Posterior cingulate gyrus (tissue), 11 donors: Measurements from ENCODE around the gene ZBTB5.
"Not testable (repeated sequence)": the region's sequence is repeated elsewhere in the genome, so short reads cannot be mapped to it uniquely, and the experiment has no call there.

Experiments
- DNase-seq, 10 donors: peaks; one replicate each; pipeline versions ENCODE4 v3.0.0 to v3.0.0-alpha.2; 2020 to 2021; ENCODE audit warnings: mixed read lengths in 3 of 10
- intact Hi-C: fragments of 100-400 bp; cut with DNase I; formaldehyde crosslinking; loops from one replicate; pipeline ENCODE4 v1.15.1; 2023

Gene ZBTB5

GRCh38 chr9:37465249-37466036, at the start of gene ZBTB5:
Gene ZBTB5 (minus strand): TSS chr9:37465450. CDS start chr9:37442551, 22,899 bp downstream.
- peak; percentile 99 to 100 (median 100) for DNase-seq
- intact Hi-C loops = no loop called here

DNA sequence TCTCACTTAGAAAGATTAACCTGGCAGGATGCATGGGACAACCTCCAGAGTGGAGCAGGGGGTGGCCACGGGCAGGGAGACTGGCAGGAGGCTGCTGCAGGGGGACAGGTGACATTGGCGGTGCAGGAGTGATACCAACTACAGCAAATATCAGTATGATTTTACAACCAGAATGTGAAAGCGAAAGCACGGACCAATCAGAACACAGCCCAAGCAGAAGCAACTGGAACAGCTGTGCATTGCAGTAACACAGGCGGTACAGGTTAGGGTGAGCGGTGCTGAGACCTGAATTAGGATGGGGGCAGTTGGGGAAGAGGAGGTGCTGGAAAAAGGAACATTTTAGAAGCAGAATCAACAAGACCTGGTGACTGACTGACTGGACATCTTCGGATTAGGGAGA, 49.7 kb upstream of the ZBTB5 start:
- no peak for DNase-seq
- intact Hi-C loops = no loop called here

- intact Hi-C loops = not testable (repeated sequence)
- DNase-seq = peak in 1 of 10 donors; percentile 60
Measured at GRCh38 chr9:37514415-37514814, 49.2 kb upstream of the ZBTB5 start.

- intact Hi-C loops = no loop called here
- DNase-seq = peak in 1 of 10 donors; percentile 57
Measured at GRCh38 chr9:37512437-37512836, 47.2 kb upstream of the ZBTB5 start.

DNA sequence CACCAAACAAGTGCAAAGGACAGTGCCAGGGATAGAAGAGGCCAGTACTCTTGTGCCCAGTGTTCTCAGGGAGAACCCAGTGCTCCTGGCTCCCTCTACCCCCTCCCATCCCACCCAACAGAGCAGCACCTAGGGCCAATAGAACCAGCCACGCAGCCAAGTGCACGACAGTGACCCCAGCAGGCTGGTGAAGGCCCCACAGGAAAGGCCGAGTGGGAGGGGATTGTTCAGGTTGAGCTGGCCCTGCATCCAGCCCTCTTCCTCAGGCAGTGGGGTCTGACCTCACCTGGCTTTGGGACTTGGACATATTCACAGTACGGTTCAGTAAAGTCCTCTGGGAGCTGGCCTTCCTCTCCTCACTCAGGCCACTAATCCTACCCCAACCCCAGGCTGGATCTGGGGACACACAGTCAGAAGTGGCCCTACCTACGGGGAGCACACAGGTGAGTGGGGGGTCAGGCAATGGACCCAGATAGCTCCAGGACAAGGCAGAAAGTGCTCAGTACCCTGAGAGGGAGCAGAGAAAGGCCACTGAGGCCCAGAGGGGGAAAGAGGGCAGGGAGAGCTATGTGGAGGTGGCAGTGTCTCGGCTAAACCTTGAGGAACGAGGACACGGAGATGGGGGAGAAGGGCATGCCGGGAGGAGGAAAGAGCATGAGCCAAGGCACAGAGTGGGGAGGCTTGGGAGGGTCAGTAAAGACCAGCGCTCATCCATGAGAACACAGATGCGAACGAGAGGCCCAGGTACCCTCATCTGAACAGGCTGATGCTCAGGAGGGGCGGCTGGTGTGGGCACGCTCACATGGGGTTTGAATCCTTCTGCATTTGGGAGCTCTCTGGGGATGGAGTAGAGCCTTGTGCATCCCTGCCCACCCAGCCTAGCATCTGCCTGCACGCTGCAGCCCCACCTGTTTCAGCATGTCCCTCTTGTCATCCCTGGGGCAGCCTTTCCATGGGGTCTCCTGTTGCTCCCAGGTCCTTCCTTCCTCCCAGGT, 46.1 kb upstream of the ZBTB5 start:
- DNase-seq = peak in 1 of 10 donors; percentile 36
- intact Hi-C loops = no loop called here

GRCh38 chr9:37510053-37510452, 44.8 kb upstream of the ZBTB5 start:
- intact Hi-C loops = not testable (repeated sequence)

DNA sequence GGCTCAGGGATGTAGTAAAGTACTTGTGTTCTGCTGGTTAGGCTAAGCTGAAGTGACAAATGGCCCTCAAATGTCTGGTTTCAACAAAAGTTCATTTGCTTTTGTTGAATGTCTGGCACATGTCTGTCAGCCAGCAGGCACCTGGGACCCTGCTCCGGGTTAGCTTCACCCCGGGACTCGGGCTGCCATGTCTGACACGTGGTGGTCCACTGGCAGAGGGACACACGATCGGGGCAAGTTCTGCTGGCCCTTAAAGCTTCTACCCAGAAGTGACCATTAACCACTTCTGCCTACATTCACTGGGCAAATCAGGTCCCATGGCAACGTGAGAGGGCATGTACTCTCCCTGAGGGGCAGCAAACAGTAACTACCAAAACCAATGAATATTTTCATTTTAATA, 44.3 kb upstream of the ZBTB5 start:
- intact Hi-C loops = no loop called here
- DNase-seq = peak in 1 of 10 donors; percentile 77

More at GRCh38 chr9:37510053-37510452, 44.8 kb upstream of the ZBTB5 start:
- not testable (repeated sequence) for DNase-seq

DNA sequence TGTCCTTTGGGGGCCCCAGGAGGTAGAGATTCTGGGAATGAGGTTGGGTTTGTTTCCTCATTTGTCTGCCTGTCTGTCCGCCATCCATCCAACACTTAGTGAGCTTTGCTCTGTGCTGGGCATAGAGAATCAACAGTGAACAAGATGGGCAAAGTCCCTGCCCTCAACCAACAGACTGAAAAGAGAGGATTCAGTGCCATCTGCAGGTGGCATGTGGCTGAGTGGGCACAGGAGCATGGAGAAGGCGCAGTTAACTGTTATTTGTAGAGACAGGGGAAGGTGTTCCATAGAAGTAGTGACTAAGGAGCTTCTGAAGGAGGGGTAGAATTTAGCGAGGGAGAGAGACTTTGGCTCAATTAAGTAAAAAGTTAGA, 43.6 kb upstream of the ZBTB5 start:
- intact Hi-C loops = no loop called here
- peak in 1 of 10 donors; percentile 20 for DNase-seq

- intact Hi-C loops = no loop called here
- peak in 1 of 10 donors; percentile 58 for DNase-seq
Measured at GRCh38 chr9:37508135-37508833, 43.0 kb upstream of the ZBTB5 start.

DNA sequence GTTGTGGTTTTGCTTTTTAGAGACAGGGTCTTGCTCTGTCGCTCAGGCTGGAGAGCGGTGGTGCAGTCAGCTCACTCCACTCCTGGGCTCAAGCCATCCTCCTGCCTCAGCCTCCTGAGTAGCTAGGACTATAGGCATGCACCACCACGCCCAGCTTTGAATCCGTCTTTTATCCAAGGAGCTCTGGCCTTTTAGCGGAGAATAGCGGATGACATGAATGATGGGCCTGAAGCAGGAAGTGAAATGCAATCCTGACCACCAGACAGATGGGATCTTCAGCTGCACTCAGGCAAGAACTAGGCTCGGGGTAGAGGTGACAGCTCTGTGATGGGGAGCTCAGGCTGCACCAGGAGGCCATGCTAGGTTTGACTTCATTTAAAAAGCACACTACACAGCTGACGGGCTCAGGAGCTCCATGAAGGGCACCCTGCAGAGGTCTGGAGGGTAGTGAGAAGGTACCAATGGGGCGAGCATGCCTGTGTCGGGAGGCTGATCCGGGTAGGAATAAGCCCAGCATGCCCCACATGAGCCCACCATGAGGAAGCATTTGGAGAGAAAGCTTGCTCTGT, 42.4 kb upstream of the ZBTB5 start:
- intact Hi-C loops = no loop called here
- DNase-seq = peak in 1 of 10 donors; percentile 26

DNA sequence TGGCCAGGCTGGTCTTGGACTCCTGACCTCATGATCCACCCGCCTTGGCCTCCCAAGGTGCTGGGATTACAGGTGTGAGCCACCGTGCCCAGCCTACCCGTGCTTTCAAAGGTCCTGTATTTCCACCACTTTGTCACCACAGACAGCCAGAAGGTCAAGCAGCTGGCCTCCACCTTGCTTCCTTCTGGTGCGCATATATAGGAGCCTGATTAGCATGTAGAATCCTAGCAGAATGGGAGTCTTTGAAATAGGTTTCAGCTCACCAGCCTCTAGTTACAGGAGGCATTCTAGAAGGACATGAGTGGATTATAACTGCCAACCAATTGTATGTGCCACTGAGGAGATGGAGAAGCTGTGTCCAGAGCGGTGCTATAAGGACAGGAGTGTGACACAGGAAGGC, 39.4 kb upstream of the ZBTB5 start:
- DNase-seq = no peak
- intact Hi-C loops = no loop called here

DNA sequence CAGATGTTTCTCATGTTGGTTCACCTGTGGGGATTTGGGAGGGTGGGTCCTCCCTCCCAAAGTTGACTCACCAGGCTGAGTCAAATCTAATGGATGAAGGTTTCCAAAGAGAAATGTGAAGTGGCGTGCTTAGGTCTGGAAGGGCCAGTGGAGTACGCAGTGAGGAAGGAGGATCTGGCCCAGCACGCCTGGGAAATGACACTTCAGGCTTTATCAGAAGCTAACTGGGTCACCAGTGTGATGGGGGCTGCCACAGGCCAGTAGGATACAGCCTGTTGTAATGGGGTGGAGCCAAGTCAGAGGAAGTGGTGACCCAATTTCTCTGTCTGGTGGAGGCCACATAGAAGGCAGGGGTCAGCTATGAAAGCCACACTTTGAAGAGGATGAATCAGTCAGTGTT, 38.5 kb upstream of the ZBTB5 start:
- no peak for DNase-seq
- intact Hi-C loops = no loop called here

DNA sequence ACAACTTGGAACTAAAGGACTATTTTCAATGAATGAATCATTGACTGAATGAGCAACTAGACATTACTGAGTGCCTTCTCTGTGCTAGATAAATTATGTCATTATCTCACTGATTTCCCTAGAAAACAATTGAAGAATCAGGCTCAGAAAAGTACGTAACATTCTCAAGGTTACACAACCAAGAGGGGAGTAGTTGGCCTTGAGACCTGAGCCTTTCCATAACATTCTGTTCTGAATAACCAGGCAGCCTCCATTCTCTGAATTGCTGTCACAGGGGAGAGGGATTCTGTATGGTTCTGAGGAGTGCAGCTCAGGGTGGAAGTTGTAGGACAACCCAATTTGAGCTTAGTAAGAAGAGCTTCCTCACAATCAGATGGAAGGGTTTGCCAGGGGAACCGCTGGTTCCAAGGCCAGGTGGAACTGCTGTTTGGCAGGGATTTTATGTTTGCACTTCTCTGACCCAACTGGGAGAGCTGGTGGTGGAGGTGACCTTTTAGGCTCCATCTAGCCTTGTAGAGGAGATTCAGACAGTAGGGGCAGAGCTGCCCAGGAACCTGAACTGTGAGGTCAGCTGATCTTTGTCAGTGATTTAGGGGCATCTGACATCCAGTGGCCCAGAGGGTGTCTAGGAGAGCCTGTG, 36.8 kb upstream of the ZBTB5 start:
- intact Hi-C loops = no loop called here
- DNase-seq = no peak

DNA sequence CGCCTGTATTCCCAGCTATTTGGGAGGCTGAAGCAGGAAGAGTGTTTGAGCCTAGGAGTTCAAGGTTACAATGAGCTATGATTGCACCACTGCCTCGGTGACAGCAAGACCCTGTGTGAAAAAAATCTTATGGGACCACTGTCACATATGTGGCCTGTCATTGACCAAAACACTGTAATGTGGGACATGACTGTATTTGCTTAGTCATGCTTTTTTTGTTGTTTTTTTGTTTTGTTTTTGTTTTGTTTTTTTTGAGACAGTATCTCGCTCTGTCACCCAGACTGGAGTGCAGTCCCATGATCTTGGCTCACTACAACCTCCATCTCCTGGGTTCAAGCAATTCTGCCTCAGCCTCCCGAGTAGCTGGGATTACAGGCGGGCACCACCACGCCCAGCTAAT, 34.0 kb upstream of the ZBTB5 start:
- DNase-seq = no peak
- intact Hi-C loops = no loop called here

- DNase-seq = no peak
- intact Hi-C loops = no loop called here
Measured at GRCh38 chr9:37498457-37498856, 33.2 kb upstream of the ZBTB5 start.

DNA sequence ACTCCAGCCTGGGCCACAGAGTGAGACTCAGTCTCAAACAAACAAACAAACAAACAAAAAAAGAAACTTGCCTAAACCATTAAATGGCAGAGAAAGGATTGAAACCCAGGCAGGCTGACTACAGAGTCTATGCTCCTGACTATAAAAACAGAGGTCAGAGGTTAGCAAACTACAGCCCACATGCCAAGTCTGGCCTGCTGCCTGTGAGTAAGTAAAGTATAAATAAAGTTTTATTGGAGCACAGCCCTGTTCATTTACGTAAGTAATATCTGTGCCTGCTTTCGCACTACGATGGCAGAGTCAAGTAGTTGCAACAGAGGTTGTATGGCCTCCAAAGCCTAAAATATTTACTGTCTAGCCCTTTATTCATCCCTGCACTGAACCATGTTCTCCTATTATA, 32.1 kb upstream of the ZBTB5 start:
- intact Hi-C loops = no loop called here
- DNase-seq = no peak

DNA sequence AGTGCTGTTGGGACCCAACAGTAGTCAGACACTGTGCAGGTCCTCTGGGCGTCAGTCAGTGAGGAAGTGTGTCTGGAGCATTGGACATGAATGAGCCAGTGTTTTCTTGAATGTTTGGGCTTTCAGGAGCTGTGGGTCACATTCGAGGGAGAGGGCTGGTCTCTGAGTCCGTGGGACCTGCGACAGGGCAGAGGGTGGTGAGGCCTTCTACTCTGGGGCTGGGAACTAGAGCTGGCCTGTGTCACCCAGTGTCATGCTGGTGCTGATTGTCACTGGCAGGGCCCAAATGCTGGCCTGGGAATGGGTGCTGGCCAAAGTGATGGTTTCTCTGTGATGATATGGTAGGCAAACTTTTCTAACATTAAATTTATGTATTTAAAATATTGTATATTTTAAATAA, 30.8 kb upstream of the ZBTB5 start:
- intact Hi-C loops = no loop called here
- no peak for DNase-seq

- intact Hi-C loops = no loop called here
- DNase-seq = no peak
Measured at GRCh38 chr9:37495571-37495970, 30.3 kb upstream of the ZBTB5 start.

GRCh38 chr9:37491939-37492338, 26.7 kb upstream of the ZBTB5 start:
- intact Hi-C loops = no loop called here

More at GRCh38 chr9:37491939-37492338, 26.7 kb upstream of the ZBTB5 start:
- DNase-seq = no peak
